Neural progenitor cell (in vitro differentiated cells): Measurements from ENCODE around the gene HSD17B8. TPM values are rescaled to one million over a fixed set of nuclear protein-coding genes. Genes with fewer than 3 reads are reported as not detected.

Experiments used
- DNase-seq: peaks from one replicate; pipeline ENCODE4 v3.0.0-alpha.2; 2016; ENCODE audit warnings: low spot score
- H2AFZ ChIP-seq: fragments of 200-600 bp; sonication (generic); replicated peaks from 2 replicates; pipeline ENCODE4 v1.6.1; 2016; ENCODE audit warnings: antibody characterized with exemption
- H3F3A ChIP-seq: fragments of 200-600 bp; sonication (generic); 2 replicates; pipeline ENCODE4 v1.6.1; 2016; ENCODE audit warnings: antibody characterized with exemption, low read depth
- H3K27ac ChIP-seq: fragments of 200-600 bp; sonication (generic); 2 replicates; pipeline ENCODE4 v1.5.1; 2016; ENCODE audit warnings: mild to moderate bottlenecking
- H3K27me3 ChIP-seq: fragments of 200-600 bp; sonication (generic); 2 replicates; pipeline ENCODE4 v1.6.1; 2016; ENCODE audit warnings: mild to moderate bottlenecking, moderate library complexity
- H3K36me3 ChIP-seq: fragments of 200-600 bp; sonication (generic); 2 replicates; pipeline ENCODE4 v1.5.1; 2016
- H3K4me1 ChIP-seq: fragments of 200-600 bp; sonication (generic); 2 replicates; pipeline ENCODE4 v1.6.1; 2016; ENCODE audit warnings: mixed run types
- H3K4me2 ChIP-seq: fragments of 200-600 bp; sonication (generic); 2 replicates; pipeline ENCODE4 v1.6.1; 2016
- H3K4me3 ChIP-seq: fragments of 200-600 bp; sonication (generic); 2 replicates; pipeline ENCODE4 v1.5.1; 2016
- H3K79me2 ChIP-seq: fragments of 200-600 bp; sonication (generic); 2 replicates; pipeline ENCODE4 v1.6.1; 2016; ENCODE audit warnings: low read depth
- H3K9ac ChIP-seq: fragments of 200-600 bp; sonication (generic); 2 replicates; pipeline ENCODE4 v1.6.1; 2016
- H3K9me3 ChIP-seq: fragments of 200-600 bp; sonication (generic); 2 replicates; pipeline ENCODE4 v1.5.1; 2016; ENCODE audit warnings: low read depth
- H4K20me1 ChIP-seq: fragments of 200-600 bp; sonication (generic); 2 replicates; pipeline ENCODE4 v1.6.1; 2016; ENCODE audit warnings: low read depth
- H3K27ac Mint-ChIP-seq: 3 replicates; pipeline ENCODE4 v1.8.0; 2021; ENCODE audit warnings: mixed read lengths
- H3K27me3 Mint-ChIP-seq: 2 replicates; pipeline ENCODE4 v1.8.0; 2022; ENCODE audit warnings: low read depth, mild to moderate bottlenecking, inconsistent platforms, moderate library complexity, mixed read lengths; ENCODE audit not compliant: insufficient read depth
- H3K36me3 Mint-ChIP-seq: 3 replicates; pipeline ENCODE4 v1.8.0; 2021; ENCODE audit warnings: mixed read lengths
- H3K4me1 Mint-ChIP-seq: 3 replicates; pipeline ENCODE4 v1.8.0; 2021; ENCODE audit warnings: mixed read lengths
- H3K4me3 Mint-ChIP-seq: 3 replicates; pipeline ENCODE4 v1.8.0; 2021; ENCODE audit warnings: mild to moderate bottlenecking, moderate library complexity, mixed read lengths
- H3K9me3 Mint-ChIP-seq: 3 replicates; pipeline ENCODE4 v1.8.0; 2020; ENCODE audit warnings: mixed read lengths
- CTCF ChIP-seq: fragments of 200-600 bp; sonication (generic); IDR thresholded peaks from 2 replicates; pipeline ENCODE4 v1.5.1; 2017; ENCODE audit warnings: antibody characterized with exemption, mild to moderate bottlenecking
- EZH2 ChIP-seq: fragments of 200-600 bp; sonication (generic); IDR thresholded peaks from 2 replicates; pipeline ENCODE4 v1.6.1; 2017; ENCODE audit warnings: antibody characterized with exemption, mild to moderate bottlenecking, moderate library complexity
- EZH2phosphoT487 ChIP-seq: fragments of 200-600 bp; sonication (generic); IDR thresholded peaks from 2 replicates; pipeline ENCODE4 v1.6.1; 2017; ENCODE audit warnings: antibody characterized with exemption
- total RNA-seq: library from RNA; depleted of rRNA; stranded (reverse); fragments of >200 nt; gene quantifications from 2 replicates; pipeline ENCODE4 v1.2.3, GENCODE V29; 2015; ENCODE audit warnings: low replicate concordance

HSD17B8 gene
- total RNA-seq, 1 donor from 2014 or later: 4.8 TPM

GRCh38 chr6:33160096-33160495, 44.4 kb upstream of the HSD17B8 start:
- Histone ChIP-seq H3K4me1 (no peaks in the 10 kb centered on the region), H3K4me3 (no peak overlapping the region), H3K9me3 (no peaks in the 10 kb centered on the region), H4K20me1 (no peaks in the 10 kb centered on the region), H3K36me3 (no peaks in the 10 kb centered on the region), H3K4me2 (no peak overlapping the region), H3K27ac (no peak overlapping the region), H3F3A (no peaks in the 10 kb centered on the region), H2AFZ (no peak overlapping the region), H3K27me3 (peaks cover 18% of the 10 kb centered on the region), H3K79me2 (no peaks in the 10 kb centered on the region), H3K9ac (no peak overlapping the region)
- Mint-ChIP-seq H3K36me3 (no peaks in the 10 kb centered on the region), H3K27me3 (peaks cover 12% of the 10 kb centered on the region), H3K9me3 (no peaks in the 10 kb centered on the region), H3K27ac (no peak overlapping the region), H3K4me3 (no peak overlapping the region), H3K4me1 (peaks cover 16% of the 10 kb centered on the region)
- no peak for DNase-seq
- TF ChIP-seq EZH2 (no peak), EZH2phosphoT487 (no peak), CTCF (no peak)

- Histone ChIP-seq H4K20me1 (no peaks in the 10 kb centered on the region), H2AFZ (peak overlapping the region; percentile 96), H3K4me1 (no peaks in the 10 kb centered on the region), H3K9ac (no peak overlapping the region), H3K36me3 (no peaks in the 10 kb centered on the region), H3K4me3 (no peak overlapping the region), H3K27me3 (peaks cover 18% of the 10 kb centered on the region), H3K79me2 (no peaks in the 10 kb centered on the region), H3F3A (no peaks in the 10 kb centered on the region), H3K27ac (no peak overlapping the region), H3K9me3 (no peaks in the 10 kb centered on the region), H3K4me2 (peak overlapping the region; percentile 87)
- peaks cover 16% of the 10 kb centered on the region for H3K4me1 Mint-ChIP-seq
- H3K27ac Mint-ChIP-seq: peak overlapping the region; percentile 7
- peak overlapping the region; percentile 80 for H3K4me3 Mint-ChIP-seq
- TF ChIP-seq EZH2 (no peak), CTCF (no peak), EZH2phosphoT487 (no peak)
- peaks cover 16% of the 10 kb centered on the region for H3K27me3 Mint-ChIP-seq
- DNase-seq: no peak
- H3K9me3 Mint-ChIP-seq: no peaks in the 10 kb centered on the region
- no peaks in the 10 kb centered on the region for H3K36me3 Mint-ChIP-seq
Measured at GRCh38 chr6:33160728-33161344, 43.6 kb upstream of the HSD17B8 start.

DNA sequence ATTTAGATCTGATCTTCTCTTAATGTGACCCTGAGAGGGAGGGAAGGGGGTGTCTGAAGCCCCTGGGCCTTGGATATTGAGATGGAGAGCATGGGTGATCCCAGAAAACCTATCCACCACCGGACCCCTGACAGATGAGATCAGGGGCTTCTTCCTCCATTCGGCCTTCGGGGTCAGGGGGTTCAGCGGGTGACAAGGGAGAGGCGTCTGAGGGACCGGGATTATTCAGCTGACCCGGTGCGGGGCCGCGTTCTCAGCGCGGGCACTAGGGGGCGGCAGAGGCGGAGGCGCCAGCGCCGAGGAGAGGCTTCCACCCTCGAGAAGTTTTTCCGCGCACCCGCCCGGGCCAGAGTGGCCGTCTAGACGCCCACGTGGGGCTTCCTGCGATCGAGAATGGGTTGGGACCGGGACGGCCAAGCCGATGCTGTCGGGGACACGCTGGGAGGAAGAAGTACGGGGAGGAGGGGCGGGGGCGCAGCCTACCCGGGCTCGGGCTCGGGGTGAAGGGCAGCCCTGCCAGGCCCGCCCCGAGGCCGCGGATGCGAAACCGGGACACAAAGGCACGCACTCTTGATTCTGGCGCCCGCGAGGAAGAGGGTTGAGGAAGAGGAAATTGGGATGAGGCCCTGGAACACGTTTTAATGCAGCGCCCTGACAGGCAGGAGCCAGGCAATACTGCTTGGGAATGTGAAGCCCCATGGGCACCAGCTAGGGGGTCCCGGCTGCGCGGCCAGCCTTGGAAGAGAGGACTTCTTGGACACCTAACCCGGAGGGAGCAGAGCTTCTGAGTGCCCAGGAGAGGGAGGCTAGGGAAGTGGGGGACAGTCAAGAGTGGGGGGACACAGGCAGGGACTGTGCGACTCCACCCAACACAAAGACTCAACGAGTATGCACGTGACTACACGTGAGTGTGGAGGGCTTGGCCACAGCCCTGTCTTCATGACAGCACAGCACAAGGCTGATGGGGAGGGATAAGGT, 42.8 kb upstream of the HSD17B8 start:
- H3K4me1 ChIP-seq: no peaks in the 10 kb centered on the region
- no peaks in the 10 kb centered on the region for H4K20me1 ChIP-seq
- Mint-ChIP-seq H3K4me3 (peak overlapping the region; percentile 80), H3K4me1 (peaks cover 16% of the 10 kb centered on the region), H3K27me3 (peaks cover 16% of the 10 kb centered on the region), H3K9me3 (no peaks in the 10 kb centered on the region), H3K36me3 (no peaks in the 10 kb centered on the region), H3K27ac (peak overlapping the region; percentile 82)
- no peaks in the 10 kb centered on the region for H3K9me3 ChIP-seq
- H3K27ac ChIP-seq: no peak overlapping the region
- H3K27me3 ChIP-seq: peaks cover 18% of the 10 kb centered on the region
- DNase-seq: peak; percentile 80
- peak overlapping the region; percentile 87 for H3K4me2 ChIP-seq
- TF ChIP-seq EZH2 (peak; percentile 54), CTCF (peak; percentile 87), EZH2phosphoT487 (no peak)
- H2AFZ ChIP-seq: peak overlapping the region; percentile 96
- H3K79me2 ChIP-seq: no peaks in the 10 kb centered on the region
- peak overlapping the region; percentile 57 for H3K4me3 ChIP-seq
- H3F3A ChIP-seq: no peaks in the 10 kb centered on the region
- H3K9ac ChIP-seq: no peak overlapping the region
- no peaks in the 10 kb centered on the region for H3K36me3 ChIP-seq
